Type B pancreatic cell (in vitro differentiated cells): ENCODE measurements around the gene SPOCK2. TPM values are rescaled to one million over a fixed set of nuclear protein-coding genes. Genes with fewer than 3 reads are reported as not detected.
A peak's percentile ranks its signal among the peaks of the same experiment; 100 is the strongest.

ENCODE experiments used
- DNase-seq: peaks from one replicate; pipeline ENCODE4 v3.0.0; 2021; ENCODE audit warnings: mixed read lengths; ENCODE audit not compliant: unreplicated experiment; ENCODE audit errors: extremely low spot score
- H3K27ac Mint-ChIP-seq: 2 replicates; pipeline ENCODE4 v1.8.0; 2021; ENCODE audit warnings: mild to moderate bottlenecking, mixed read lengths
- H3K27me3 Mint-ChIP-seq: 2 replicates; pipeline ENCODE4 v1.8.0; 2021; ENCODE audit warnings: mixed read lengths
- H3K36me3 Mint-ChIP-seq: 2 replicates; pipeline ENCODE4 v1.8.0; 2021; ENCODE audit warnings: mixed read lengths
- H3K4me1 Mint-ChIP-seq: one replicate; pipeline ENCODE4 v1.8.0; 2021; ENCODE audit warnings: mixed read lengths; ENCODE audit not compliant: unreplicated experiment
- H3K4me3 Mint-ChIP-seq: 2 replicates; pipeline ENCODE4 v1.8.0; 2021; ENCODE audit warnings: mild to moderate bottlenecking, mixed read lengths
- H3K9me3 Mint-ChIP-seq: 2 replicates; pipeline ENCODE4 v1.8.0; 2021; ENCODE audit warnings: mixed read lengths
- total RNA-seq: library from RNA; stranded (reverse); gene quantifications from 2 replicates; pipeline ENCODE4 v1.2.1, GENCODE V29; 2021; ENCODE audit warnings: low replicate concordance
- TF ChIP-seq, protein P1 (sequence below): fragments of 200-600 bp; sonication (generic); conservative IDR thresholded peaks from 2 replicates; pipeline ENCODE4 v1.5.0; 2021; ENCODE audit warnings: antibody characterized with exemption, mild to moderate bottlenecking

Gene SPOCK2
- total RNA-seq, 1 donor from 2014 or later, result 13.8 TPM

DNA sequence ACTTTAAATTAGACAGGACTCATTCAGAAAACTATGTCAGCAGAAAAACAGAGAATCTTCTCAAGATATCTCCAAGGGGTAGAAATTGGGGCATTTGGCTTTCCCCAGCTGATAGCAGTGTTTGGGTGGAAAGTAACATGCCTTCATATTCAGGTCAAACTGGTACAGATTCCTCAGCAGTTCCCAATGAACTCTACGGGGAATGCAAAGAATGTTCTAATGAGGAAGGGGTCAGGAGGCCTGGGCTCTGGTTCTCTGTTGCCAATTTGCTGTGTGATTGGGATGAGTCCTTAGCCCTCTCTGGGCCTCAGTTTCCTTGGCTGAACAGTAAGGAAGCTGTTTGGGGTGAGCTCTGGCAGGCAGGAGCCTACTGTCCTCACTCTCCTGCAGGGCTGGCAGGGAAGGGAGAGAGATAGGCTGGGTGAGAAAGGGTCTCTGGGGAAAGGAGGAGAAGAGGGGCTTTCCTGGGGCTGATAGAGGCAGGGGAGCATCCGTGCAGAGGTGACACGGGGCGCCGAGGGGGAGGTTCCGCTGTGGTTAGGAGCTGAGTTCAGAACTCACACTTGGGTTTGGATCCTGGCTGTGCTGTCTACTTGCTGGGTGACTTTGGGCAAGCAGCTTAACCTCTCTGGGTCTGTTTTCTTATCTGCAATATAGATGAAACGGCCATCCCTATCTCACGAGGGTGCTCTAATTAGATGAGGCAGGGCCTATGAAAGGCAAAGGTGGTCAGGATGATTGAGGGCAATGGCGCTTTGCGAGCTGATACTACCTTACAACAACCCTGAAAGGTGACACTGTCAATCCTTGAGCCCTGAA is 45.1 kb downstream of the SPOCK2 start:
- no peaks in the 10 kb centered on the region for H3K27me3 Mint-ChIP-seq
- peaks cover 9% of the 10 kb centered on the region for H3K9me3 Mint-ChIP-seq
- peak overlapping the region; percentile 55 for H3K27ac Mint-ChIP-seq
- peaks cover 24% of the 10 kb centered on the region for H3K4me1 Mint-ChIP-seq
- DNase-seq, result no peak
- peak overlapping the region; percentile 59 for H3K4me3 Mint-ChIP-seq
- TF ChIP-seq, protein P1, sequence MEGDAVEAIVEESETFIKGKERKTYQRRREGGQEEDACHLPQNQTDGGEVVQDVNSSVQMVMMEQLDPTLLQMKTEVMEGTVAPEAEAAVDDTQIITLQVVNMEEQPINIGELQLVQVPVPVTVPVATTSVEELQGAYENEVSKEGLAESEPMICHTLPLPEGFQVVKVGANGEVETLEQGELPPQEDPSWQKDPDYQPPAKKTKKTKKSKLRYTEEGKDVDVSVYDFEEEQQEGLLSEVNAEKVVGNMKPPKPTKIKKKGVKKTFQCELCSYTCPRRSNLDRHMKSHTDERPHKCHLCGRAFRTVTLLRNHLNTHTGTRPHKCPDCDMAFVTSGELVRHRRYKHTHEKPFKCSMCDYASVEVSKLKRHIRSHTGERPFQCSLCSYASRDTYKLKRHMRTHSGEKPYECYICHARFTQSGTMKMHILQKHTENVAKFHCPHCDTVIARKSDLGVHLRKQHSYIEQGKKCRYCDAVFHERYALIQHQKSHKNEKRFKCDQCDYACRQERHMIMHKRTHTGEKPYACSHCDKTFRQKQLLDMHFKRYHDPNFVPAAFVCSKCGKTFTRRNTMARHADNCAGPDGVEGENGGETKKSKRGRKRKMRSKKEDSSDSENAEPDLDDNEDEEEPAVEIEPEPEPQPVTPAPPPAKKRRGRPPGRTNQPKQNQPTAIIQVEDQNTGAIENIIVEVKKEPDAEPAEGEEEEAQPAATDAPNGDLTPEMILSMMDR, result no peak
- H3K36me3 Mint-ChIP-seq, result no peaks in the 10 kb centered on the region

DNA sequence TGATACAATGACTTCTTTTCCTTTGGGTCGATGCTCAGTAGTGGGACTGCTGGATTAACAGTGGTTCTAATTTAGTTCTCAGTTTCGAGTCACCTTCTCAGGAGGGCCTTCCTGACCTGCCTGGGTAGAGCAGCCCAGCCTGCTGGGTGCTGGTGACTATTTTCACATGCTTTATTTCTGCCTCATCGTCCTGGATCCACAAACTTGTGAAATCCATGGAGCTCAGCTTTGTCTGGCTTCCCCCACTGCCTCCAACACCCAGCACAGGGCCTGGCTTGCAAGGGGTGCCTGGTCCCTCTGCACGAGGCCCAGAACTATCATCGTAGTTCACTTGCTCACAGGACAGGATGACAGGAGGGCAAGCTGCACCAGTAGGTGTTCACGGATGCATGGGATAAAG is 46.9 kb downstream of the SPOCK2 start:
- H3K4me3 Mint-ChIP-seq, result no peak overlapping the region
- TF ChIP-seq, protein P1, result no peak
- H3K36me3 Mint-ChIP-seq, result no peaks in the 10 kb centered on the region
- H3K27me3 Mint-ChIP-seq, result no peaks in the 10 kb centered on the region
- no peak for DNase-seq
- H3K4me1 Mint-ChIP-seq, result peaks cover 28% of the 10 kb centered on the region
- no peak overlapping the region for H3K27ac Mint-ChIP-seq
- peaks cover 7% of the 10 kb centered on the region for H3K9me3 Mint-ChIP-seq

DNA sequence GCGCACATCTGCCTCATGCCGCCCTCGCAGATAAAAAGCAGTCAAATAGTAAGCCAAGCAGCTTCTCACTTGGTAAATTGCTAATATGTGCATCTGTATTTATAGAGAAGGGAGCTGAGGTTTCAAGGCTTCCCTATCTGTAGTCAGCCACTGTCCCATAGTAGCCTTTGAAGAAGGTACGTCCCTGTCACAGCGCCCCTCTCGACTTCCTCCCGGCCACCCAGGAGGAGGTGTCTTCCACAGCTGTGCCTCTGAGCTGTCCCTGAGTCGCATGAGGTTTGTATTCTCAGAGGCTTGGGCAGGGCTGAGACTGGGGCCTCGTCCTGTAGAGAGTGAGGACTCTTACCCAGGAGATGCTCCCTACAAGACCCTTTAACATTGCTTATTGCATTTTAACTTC is 49.0 kb downstream of the SPOCK2 start:
- H3K36me3 Mint-ChIP-seq, result no peaks in the 10 kb centered on the region
- TF ChIP-seq, protein P1, result no peak
- H3K4me3 Mint-ChIP-seq, result no peak overlapping the region
- H3K27me3 Mint-ChIP-seq, result no peaks in the 10 kb centered on the region
- H3K9me3 Mint-ChIP-seq, result no peaks in the 10 kb centered on the region
- DNase-seq, result no peak
- no peak overlapping the region for H3K27ac Mint-ChIP-seq
- H3K4me1 Mint-ChIP-seq, result peaks cover 24% of the 10 kb centered on the region

DNA sequence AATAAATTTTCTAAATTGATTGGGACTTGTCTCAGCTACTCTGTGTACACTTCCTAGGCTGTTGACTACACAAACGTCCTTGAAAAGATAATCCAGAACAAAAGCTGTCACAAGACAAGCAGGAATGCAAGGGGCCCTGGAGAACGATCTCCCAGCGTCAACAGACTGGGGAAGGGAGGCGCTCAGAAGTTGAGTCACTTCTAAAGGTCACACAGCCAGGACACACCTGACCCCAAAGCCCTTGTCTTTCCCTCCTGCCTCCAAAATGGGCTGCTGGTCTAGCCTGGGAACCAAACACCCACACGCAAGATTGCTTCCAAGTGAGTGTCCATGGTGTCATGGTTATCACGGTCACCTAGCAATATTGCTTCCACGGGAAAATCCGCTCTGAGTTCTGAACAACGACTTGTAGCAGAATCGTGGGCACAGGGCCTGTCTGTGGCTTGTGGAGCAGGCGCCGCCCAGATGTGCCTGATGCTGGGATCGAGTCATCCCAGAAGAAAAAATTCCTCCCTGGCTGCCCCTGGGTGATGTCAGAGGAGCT is 49.8 kb downstream of the SPOCK2 start:
- Mint-ChIP-seq H3K4me3 (no peak overlapping the region), H3K27me3 (no peaks in the 10 kb centered on the region), H3K36me3 (no peaks in the 10 kb centered on the region), H3K27ac (peak overlapping the region; percentile 64), H3K9me3 (no peaks in the 10 kb centered on the region), H3K4me1 (peaks cover 27% of the 10 kb centered on the region)
- DNase-seq, result no peak
- TF ChIP-seq, protein P1, result no peak

DNA sequence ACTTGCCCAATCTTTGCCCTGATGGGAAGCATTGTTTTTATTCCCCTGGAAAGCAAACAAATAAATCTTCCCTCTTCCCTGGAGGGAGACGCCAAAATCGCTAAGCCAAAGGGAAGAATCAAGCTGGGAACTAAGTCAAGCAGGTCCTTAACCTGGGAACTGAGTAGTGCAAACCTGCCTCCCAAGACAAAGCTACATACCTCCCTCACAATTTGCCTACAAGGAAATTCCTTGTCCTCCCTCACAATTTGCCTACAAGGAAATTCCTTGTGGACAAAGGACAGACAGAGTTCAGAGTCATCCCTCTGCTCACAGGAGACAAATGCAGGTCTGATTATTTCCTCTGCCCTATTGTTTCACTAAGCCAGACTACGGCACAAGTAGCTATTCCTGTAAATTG is 50.5 kb downstream of the SPOCK2 start:
- Mint-ChIP-seq H3K4me1 (peaks cover 20% of the 10 kb centered on the region), H3K27ac (peak overlapping the region; percentile 64), H3K4me3 (no peak overlapping the region), H3K9me3 (no peaks in the 10 kb centered on the region), H3K36me3 (no peaks in the 10 kb centered on the region), H3K27me3 (no peaks in the 10 kb centered on the region)
- TF ChIP-seq, protein P1, result no peak
- DNase-seq, result no peak
